AG10803 (cell line): ENCODE measurements around the gene PHLPP1.

Experiments used
- DNase-seq: peaks from one replicate; pipeline ENCODE4 v3.0.0; 2010; ENCODE audit warnings: low read depth
- H3K4me3 ChIP-seq: 2 replicates; pipeline ENCODE4 v1.5.1; 2011; ENCODE audit warnings: mild to moderate bottlenecking, low read length, control low read depth
- CTCF ChIP-seq: conservative IDR thresholded peaks from 2 replicates; pipeline ENCODE4 v1.5.1; 2011; ENCODE audit warnings: mild to moderate bottlenecking, low read length, control low read depth, inconsistent platforms

The PHLPP1 gene

GRCh38 chr18:62755946-62756345 lies 40.6 kb downstream of the PHLPP1 start:
- H3K4me3 ChIP-seq, result no peak overlapping the region
- DNase-seq, result no peak
- no peak for TF ChIP-seq CTCF

- no peak overlapping the region for H3K4me3 ChIP-seq
- no peak for DNase-seq
- no peak for TF ChIP-seq CTCF
These were observed 42.2 kb downstream of the PHLPP1 start for GRCh38 chr18:62757399-62758010.

- no peak for DNase-seq
- no peak overlapping the region for H3K4me3 ChIP-seq
- TF ChIP-seq CTCF, result no peak
These were observed 43.2 kb downstream of the PHLPP1 start for GRCh38 chr18:62758591-62758990.

- no peak overlapping the region for H3K4me3 ChIP-seq
- TF ChIP-seq CTCF, result no peak
- DNase-seq, result peak; percentile 21
These were observed 44.5 kb downstream of the PHLPP1 start for GRCh38 chr18:62759704-62760402.

GRCh38 chr18:62760403-62760734 lies 45.0 kb downstream of the PHLPP1 start:
- TF ChIP-seq CTCF, result no peak
- DNase-seq, result no peak
- H3K4me3 ChIP-seq, result no peak overlapping the region

GRCh38 chr18:62763101-62763521 lies 47.8 kb downstream of the PHLPP1 start:
- no peak for DNase-seq
- no peak overlapping the region for H3K4me3 ChIP-seq
- no peak for TF ChIP-seq CTCF

- TF ChIP-seq CTCF, result no peak
- no peak for DNase-seq
- H3K4me3 ChIP-seq, result no peak overlapping the region
These were observed 50.9 kb downstream of the PHLPP1 start for GRCh38 chr18:62766266-62766665.
